OCI-LY7 (cell line): Measurements from ENCODE around the gene NPIPB6. TPM values are rescaled to one million over a fixed set of nuclear protein-coding genes. Genes with fewer than 3 reads are reported as not detected.

ENCODE experiments used
- BruUV-seq: library from RNA; stranded (reverse); fragments of 400-500 nt; replicated peaks from 2 replicates; lab custom pipeline; 2021; lab: Mats Ljungman, UMichigan
- CTCF ChIA-PET: fragments of 300-600 bp; sonication (Branson Sonifier 250); formaldehyde crosslinking; loops from one replicate; lab custom pipeline; 2022; ENCODE audit warnings: antibody characterized with exemption; ENCODE audit not compliant: unreplicated experiment; lab: Charles Lee
- POLR2A ChIA-PET: fragments of 300-600 bp; sonication (Branson Sonifier 250); formaldehyde crosslinking; loops from one replicate; lab custom pipeline; 2022; ENCODE audit warnings: antibody characterized with exemption; lab: Charles Lee
- DNase-seq: peaks from one replicate; pipeline ENCODE4 v3.0.0-alpha.2; 2015; ENCODE audit warnings: low spot score
- H2AFZ ChIP-seq: fragments of 200-600 bp; sonication (generic), shearing (Covaris generic); 2 replicates; pipeline ENCODE4 v1.6.1; 2014; ENCODE audit warnings: mild to moderate bottlenecking, antibody characterized with exemption, low read length, moderate library complexity
- H3K27ac ChIP-seq: fragments of 200-600 bp; sonication (generic); 2 replicates; pipeline ENCODE4 v1.5.1; 2014; ENCODE audit warnings: mixed run types, low read depth, mild to moderate bottlenecking, moderate library complexity, low read length, inconsistent platforms; ENCODE audit not compliant: poor library complexity, severe bottlenecking
- H3K36me3 ChIP-seq: fragments of 200-600 bp; sonication (generic); 2 replicates; pipeline ENCODE4 v1.6.1; 2014; ENCODE audit warnings: mild to moderate bottlenecking, antibody characterized with exemption, low read length, moderate library complexity, mixed read lengths; ENCODE audit not compliant: insufficient read depth
- H3K4me1 ChIP-seq: fragments of 200-600 bp; sonication (generic); 2 replicates; pipeline ENCODE4 v1.5.1; 2014; ENCODE audit warnings: mild to moderate bottlenecking, low read length; ENCODE audit not compliant: insufficient read depth, poor library complexity, severe bottlenecking
- H3K4me2 ChIP-seq: fragments of 200-600 bp; sonication (generic); 2 replicates; pipeline ENCODE4 v1.6.1; 2014; ENCODE audit warnings: mild to moderate bottlenecking, low read length
- H3K4me3 ChIP-seq: fragments of 200-600 bp; sonication (generic); 2 replicates; pipeline ENCODE4 v1.5.1; 2014; ENCODE audit warnings: mild to moderate bottlenecking, low read depth, low read length; ENCODE audit not compliant: poor library complexity, severe bottlenecking
- H3K79me2 ChIP-seq: fragments of 200-600 bp; sonication (generic); 2 replicates; pipeline ENCODE4 v1.6.1; 2016; ENCODE audit warnings: low read depth, mild to moderate bottlenecking, low read length, moderate library complexity, mixed read lengths; ENCODE audit not compliant: insufficient read depth
- H3K9me2 ChIP-seq: fragments of 200-600 bp; sonication (generic); 2 replicates; pipeline ENCODE4 v1.6.1; 2016; ENCODE audit warnings: mild to moderate bottlenecking, low read length, mixed read lengths; ENCODE audit not compliant: insufficient read depth
- H3K9me3 ChIP-seq: fragments of 200-600 bp; sonication (generic); 2 replicates; pipeline ENCODE4 v1.6.1; 2014; ENCODE audit warnings: mild to moderate bottlenecking, mixed run types, low read length, mixed read lengths
- H4K20me1 ChIP-seq: fragments of 200-600 bp; sonication (generic); 2 replicates; pipeline ENCODE4 v1.6.1; 2014; ENCODE audit warnings: mild to moderate bottlenecking, antibody characterized with exemption, low read length, moderate library complexity, mixed read lengths; ENCODE audit not compliant: insufficient read depth
- CTCF ChIP-seq: fragments of 200-600 bp; sonication (generic); conservative IDR thresholded peaks from 2 replicates; pipeline ENCODE4 v1.5.1; 2014; ENCODE audit warnings: mild to moderate bottlenecking, antibody characterized with exemption, low read length, moderate library complexity, mixed read lengths
- EZH2phosphoT487 ChIP-seq: fragments of 200-600 bp; sonication (generic); IDR thresholded peaks from 2 replicates; pipeline ENCODE4 v1.6.1; 2018; ENCODE audit warnings: low read depth, borderline replicate concordance, mild to moderate bottlenecking, mixed run types, antibody characterized with exemption, low read length, moderate library complexity, mixed read lengths
- intact Hi-C: fragments of 100-400 bp; cut with micrococcal nuclease; formaldehyde crosslinking; loops from one replicate; pipeline ENCODE4 v1.10.0; 2022; ENCODE audit not compliant: unreplicated experiment
- total RNA-seq, 2 experiments: library from RNA; depleted of rRNA in 1 of 2; stranded (reverse); fragments of >200 nt in 1 of 2; shearing (Covaris generic) in 1 of 2; gene quantifications; 2 replicates each; pipeline ENCODE4 v1.2.3, GENCODE V29; 2014 to 2022

The NPIPB6 gene
- total RNA-seq, 2 experiments from 2014 or later = 5.3 to 16.1 TPM

GRCh38 chr16:28321700-28322411, 41.5 kb downstream of the NPIPB6 start:
- intact Hi-C loops = loop anchor here (5.0 kb wide), 1 partner anchor 225 kb away; no protein-coding TSS in a partner anchor
- Histone ChIP-seq H3K79me2 (no peaks in the 10 kb centered on the region), H3K4me2 (no peak overlapping the region), H3K4me1 (peaks cover 4% of the 10 kb centered on the region), H4K20me1 (no peaks in the 10 kb centered on the region), H3K36me3 (no peaks in the 10 kb centered on the region), H2AFZ (no peak overlapping the region), H3K27ac (no peak overlapping the region), H3K4me3 (no peak overlapping the region), H3K9me3 (no peaks in the 10 kb centered on the region), H3K9me2 (no peaks in the 10 kb centered on the region)
- ChIA-PET CTCF (interaction anchor here (1.1 kb wide), 1 partner anchor 41 kb away, joined by 3 read pairs; no protein-coding TSS in a partner anchor), POLR2A (no interaction called here)
- BruUV-seq = no TSS peak
- peak; percentile 61 for DNase-seq
- TF ChIP-seq EZH2phosphoT487 (no peak), CTCF (peak; percentile 90)

GRCh38 chr16:28320741-28321140, 42.6 kb downstream of the NPIPB6 start:
- Histone ChIP-seq H4K20me1 (no peaks in the 10 kb centered on the region), H3K79me2 (no peaks in the 10 kb centered on the region), H2AFZ (no peak overlapping the region), H3K4me2 (no peak overlapping the region), H3K9me2 (no peaks in the 10 kb centered on the region), H3K36me3 (no peaks in the 10 kb centered on the region), H3K4me3 (no peak overlapping the region), H3K4me1 (peaks cover 4% of the 10 kb centered on the region), H3K27ac (no peak overlapping the region), H3K9me3 (no peaks in the 10 kb centered on the region)
- intact Hi-C loops = loop anchor here (5.0 kb wide), 1 partner anchor 227 kb away; no protein-coding TSS in a partner anchor
- DNase-seq = no peak
- BruUV-seq = no TSS peak
- POLR2A ChIA-PET = no interaction called here
- no peak for TF ChIP-seq EZH2phosphoT487
- no peak for TF ChIP-seq CTCF
- CTCF ChIA-PET = no interaction called here

GRCh38 chr16:28320023-28320561, 43.2 kb downstream of the NPIPB6 start:
- no peak overlapping the region for H3K27ac ChIP-seq
- no peaks in the 10 kb centered on the region for H3K9me2 ChIP-seq
- no TSS peak for BruUV-seq
- POLR2A ChIA-PET = no interaction called here
- no peaks in the 10 kb centered on the region for H3K9me3 ChIP-seq
- no peak overlapping the region for H3K4me3 ChIP-seq
- CTCF ChIA-PET = interaction anchor here (0.5 kb wide), 1 partner anchor 42 kb away, joined by 3 read pairs; no protein-coding TSS in a partner anchor
- no peaks in the 10 kb centered on the region for H4K20me1 ChIP-seq
- no peak for DNase-seq
- H3K4me1 ChIP-seq = no peaks in the 10 kb centered on the region
- TF ChIP-seq CTCF (no peak), EZH2phosphoT487 (no peak)
- H3K36me3 ChIP-seq = no peaks in the 10 kb centered on the region
- no peak overlapping the region for H3K4me2 ChIP-seq
- H2AFZ ChIP-seq = no peak overlapping the region
- intact Hi-C loops = loop anchor here (5.0 kb wide), 1 partner anchor 227 kb away; no protein-coding TSS in a partner anchor
- no peaks in the 10 kb centered on the region for H3K79me2 ChIP-seq
